Sigmoid colon (tissue), 7 donors: ENCODE results near the gene AP3B2. TPM values are rescaled to one million over a fixed set of nuclear protein-coding genes. Genes with fewer than 3 reads are reported as not detected.

Source experiments
- DNase-seq: peaks from one replicate; pipeline ENCODE4 v3.0.0-alpha.2; 2019
- H3K27ac ChIP-seq, 4 donors: fragments of 200-600 bp; sonication (generic); one replicate each; pipeline ENCODE4 v1.5.1; 2016 to 2019; ENCODE audit warnings: mild to moderate bottlenecking in 1 of 4
- H3K27me3 ChIP-seq, 3 donors: fragments of 200-600 bp; sonication (generic); one replicate each; pipeline ENCODE4 v1.5.1; 2019; ENCODE audit warnings: mild to moderate bottlenecking in 1 of 3
- H3K36me3 ChIP-seq, 4 donors: fragments of 200-600 bp; sonication (generic); one replicate each; pipeline ENCODE4 v1.5.1; 2016 to 2019
- H3K4me1 ChIP-seq, 4 donors: fragments of 200-600 bp; sonication (generic); one replicate each; pipeline ENCODE4 v1.5.1; 2017 to 2019
- H3K4me3 ChIP-seq, 4 donors: fragments of 200-600 bp; sonication (generic); one replicate each; pipeline ENCODE4 v1.5.1; 2017 to 2019; ENCODE audit warnings: mild to moderate bottlenecking in 2 of 4, moderate library complexity in 1 of 4
- H3K9me3 ChIP-seq, 4 donors: fragments of 200-600 bp in 3 of 4; sonication (generic) in 3 of 4; one replicate each; pipeline versions ENCODE4 v1.5.1 to v1.6.1; 2013 to 2019
- EP300 ChIP-seq, 4 donors: sonication (generic); formaldehyde crosslinking; IDR thresholded peaks; one replicate each; pipeline ENCODE4 v1.6.1; 2017; ENCODE audit warnings: antibody characterized with exemption in 4 of 4
- POLR2A ChIP-seq, 2 donors: fragments of 450-650 bp; IDR thresholded peaks; one replicate each; pipeline ENCODE4 v1.6.1; 2016; ENCODE audit warnings: antibody characterized with exemption in 2 of 2, mild to moderate bottlenecking in 2 of 2, moderate library complexity in 2 of 2
- POLR2AphosphoS5 ChIP-seq, 4 donors: sonication (generic); formaldehyde crosslinking; IDR thresholded peaks; one replicate each; pipeline ENCODE4 v1.6.1; 2017; ENCODE audit warnings: antibody characterized with exemption in 4 of 4
- WGBS, 2 donors: extraction: QIAGEN DNeasy Blood & Tissue Kit; methylation state at CpG; one replicate each; pipeline ENCODE4 v1.1.7; 2013; 5-methylcytosine and 5-hydroxymethylcytosine counted together
- intact Hi-C: fragments of 100-400 bp; cut with DNase I; formaldehyde crosslinking; loops from one replicate; pipeline ENCODE4 v1.15.1; 2023
- polyA plus RNA-seq, 3 donors: library from polyadenylated mRNA; stranded (reverse); fragments of 200-250 nt; gene quantifications; one replicate each; pipeline ENCODE4 v1.2.3, GENCODE V29; 2013
- total RNA-seq, 4 donors: library from RNA; depleted of rRNA; stranded (reverse); fragments of >200 nt; gene quantifications; one replicate each; pipeline ENCODE4 v1.1.0, GENCODE V29; 2016
- TF ChIP-seq, protein P1 (sequence below), 4 experiments: fragments of 450-650 bp in 3 of 4; fragments of 200-600 bp in 1 of 4; IDR thresholded peaks; one replicate each; pipeline ENCODE4 v1.5.1; 2016 to 2019; ENCODE audit warnings: antibody characterized with exemption in 4 of 4, mild to moderate bottlenecking in 3 of 4, moderate library complexity in 2 of 4
- donor health status: healthy with polysubstance abuse.
- donor health status: Bipolar disorder and iron deficiency.
- donor health status: healthy.

AP3B2 gene
- total and polyA plus RNA-seq, 7 donors = 0.60 to 9.3 (median 1.9) TPM; not detected in 1

DNA sequence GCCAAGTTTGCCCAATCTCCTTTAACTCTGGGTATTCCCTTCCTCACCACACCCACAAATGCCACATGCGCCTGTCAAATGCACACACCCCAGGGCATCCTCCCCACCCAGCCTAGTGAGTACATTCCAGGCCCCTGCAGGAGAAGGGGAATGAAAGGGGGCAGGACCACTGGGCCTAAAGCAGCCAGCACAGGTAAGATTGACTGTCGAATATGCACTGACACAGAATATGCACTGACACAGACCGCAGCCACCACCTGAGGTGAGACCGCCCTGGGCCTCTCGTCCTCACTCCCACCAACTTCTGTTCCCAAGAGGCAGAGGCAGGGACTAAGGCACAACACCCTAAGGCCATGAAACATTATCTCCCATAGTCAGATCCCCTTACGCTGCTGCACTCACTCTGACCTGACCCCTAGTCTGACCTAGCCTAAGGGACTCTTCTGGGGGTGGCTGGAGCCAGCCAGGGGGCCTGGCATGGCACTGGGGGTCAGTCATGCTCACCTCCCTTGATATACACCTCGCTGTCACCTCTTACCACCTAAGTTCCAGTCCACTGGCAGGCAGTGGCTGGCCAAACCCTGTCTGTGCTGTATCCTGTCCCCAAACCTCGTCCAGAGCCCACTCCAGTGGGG, 10.8 kb downstream of the AP3B2 start:
- intact Hi-C loops = no loop called here
- 75% methylated on average over 8 of the region's 8 CpGs for whole genome bisulfite sequencing, 2 donors
- no peaks in the 10 kb centered on the region for H3K27me3 ChIP-seq
- H3K4me3 ChIP-seq = no peak overlapping the region
- no peaks in the 10 kb centered on the region for H3K36me3 ChIP-seq
- DNase-seq = no peak
- TF ChIP-seq POLR2AphosphoS5 (IDR thresholded peaks at IDR 0.05) (no peak), POLR2A (IDR thresholded peaks at IDR 0.05) (no peak), EP300 (IDR thresholded peaks at IDR 0.05) (no peak)
- TF ChIP-seq, protein P1, sequence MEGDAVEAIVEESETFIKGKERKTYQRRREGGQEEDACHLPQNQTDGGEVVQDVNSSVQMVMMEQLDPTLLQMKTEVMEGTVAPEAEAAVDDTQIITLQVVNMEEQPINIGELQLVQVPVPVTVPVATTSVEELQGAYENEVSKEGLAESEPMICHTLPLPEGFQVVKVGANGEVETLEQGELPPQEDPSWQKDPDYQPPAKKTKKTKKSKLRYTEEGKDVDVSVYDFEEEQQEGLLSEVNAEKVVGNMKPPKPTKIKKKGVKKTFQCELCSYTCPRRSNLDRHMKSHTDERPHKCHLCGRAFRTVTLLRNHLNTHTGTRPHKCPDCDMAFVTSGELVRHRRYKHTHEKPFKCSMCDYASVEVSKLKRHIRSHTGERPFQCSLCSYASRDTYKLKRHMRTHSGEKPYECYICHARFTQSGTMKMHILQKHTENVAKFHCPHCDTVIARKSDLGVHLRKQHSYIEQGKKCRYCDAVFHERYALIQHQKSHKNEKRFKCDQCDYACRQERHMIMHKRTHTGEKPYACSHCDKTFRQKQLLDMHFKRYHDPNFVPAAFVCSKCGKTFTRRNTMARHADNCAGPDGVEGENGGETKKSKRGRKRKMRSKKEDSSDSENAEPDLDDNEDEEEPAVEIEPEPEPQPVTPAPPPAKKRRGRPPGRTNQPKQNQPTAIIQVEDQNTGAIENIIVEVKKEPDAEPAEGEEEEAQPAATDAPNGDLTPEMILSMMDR (IDR thresholded peaks at IDR 0.05) = no peak
- H3K4me1 ChIP-seq = no peaks in the 10 kb centered on the region
- H3K9me3 ChIP-seq = no peaks in the 10 kb centered on the region
- no peak overlapping the region for H3K27ac ChIP-seq

GRCh38 chr15:82697735-82698407, 11.8 kb downstream of the AP3B2 start:
- no peak for TF ChIP-seq POLR2AphosphoS5 (IDR thresholded peaks at IDR 0.05)
- no peak for TF ChIP-seq EP300 (IDR thresholded peaks at IDR 0.05)
- TF ChIP-seq POLR2A (IDR thresholded peaks at IDR 0.05) = no peak
- TF ChIP-seq, protein P1 (IDR thresholded peaks at IDR 0.05) = no peak
- DNase-seq = no peak
- Histone ChIP-seq H3K4me3 (no peak overlapping the region), H3K9me3 (no peaks in the 10 kb centered on the region), H3K27me3 (no peaks in the 10 kb centered on the region), H3K36me3 (no peaks in the 10 kb centered on the region), H3K4me1 (no peaks in the 10 kb centered on the region), H3K27ac (no peak overlapping the region)
- 86 to 87% methylated on average over 9 of the region's 9 CpGs for WGBS, 2 donors
- intact Hi-C loops = no loop called here

- no peak overlapping the region for H3K4me3 ChIP-seq
- H3K27ac ChIP-seq = no peak overlapping the region
- 93 to 94% methylated on average over 23 of the region's 23 CpGs for WGBS, 2 donors
- no peaks in the 10 kb centered on the region for H3K27me3 ChIP-seq
- no peak for TF ChIP-seq EP300 (IDR thresholded peaks at IDR 0.05)
- no peak for TF ChIP-seq POLR2AphosphoS5 (IDR thresholded peaks at IDR 0.05)
- TF ChIP-seq POLR2A (IDR thresholded peaks at IDR 0.05) = no peak
- TF ChIP-seq, protein P1 (IDR thresholded peaks at IDR 0.05) = no peak
- H3K36me3 ChIP-seq = no peaks in the 10 kb centered on the region
- no peak for DNase-seq
- intact Hi-C loops = no loop called here
- no peaks in the 10 kb centered on the region for H3K9me3 ChIP-seq
- H3K4me1 ChIP-seq = no peaks in the 10 kb centered on the region
Observed at GRCh38 chr15:82692171-82692570, 17.5 kb downstream of the AP3B2 start.

GRCh38 chr15:82689147-82689546, 20.5 kb downstream of the AP3B2 start:
- Histone ChIP-seq H3K27ac (no peak overlapping the region), H3K27me3 (no peaks in the 10 kb centered on the region), H3K4me1 (no peaks in the 10 kb centered on the region), H3K9me3 (no peaks in the 10 kb centered on the region), H3K36me3 (no peaks in the 10 kb centered on the region), H3K4me3 (no peak overlapping the region)
- peak; percentile 37 for DNase-seq
- no peak for TF ChIP-seq EP300 (IDR thresholded peaks at IDR 0.05)
- no peak for TF ChIP-seq POLR2AphosphoS5 (IDR thresholded peaks at IDR 0.05)
- 92 to 96% methylated on average over 8 of the region's 8 CpGs for WGBS, 2 donors
- intact Hi-C loops = no loop called here

DNA sequence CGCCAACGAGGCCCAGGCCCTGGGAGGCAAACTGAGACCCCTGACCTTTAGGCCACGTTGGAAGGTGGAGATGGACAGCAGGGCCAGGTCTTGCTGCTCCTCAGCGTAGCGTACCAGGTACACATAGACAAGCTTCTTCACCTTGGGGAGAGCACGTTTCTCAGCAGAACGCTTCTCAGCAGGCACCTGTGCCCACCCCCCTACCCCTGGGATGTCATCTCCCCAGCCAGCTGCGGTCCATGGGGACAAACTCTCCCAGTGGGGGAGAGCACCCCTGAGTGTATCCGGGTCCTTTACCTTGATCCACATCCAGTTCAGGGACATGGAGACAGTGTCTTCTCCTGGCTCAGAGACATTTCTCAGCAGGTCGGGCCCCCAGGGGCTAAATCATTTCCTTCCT, 21.0 kb downstream of the AP3B2 start:
- no peaks in the 10 kb centered on the region for H3K9me3 ChIP-seq
- TF ChIP-seq EP300 (IDR thresholded peaks at IDR 0.05) (no peak), POLR2A (IDR thresholded peaks at IDR 0.05) (no peak), POLR2AphosphoS5 (IDR thresholded peaks at IDR 0.05) (no peak)
- TF ChIP-seq, protein P1 (IDR thresholded peaks at IDR 0.05) = no peak
- peak; percentile 39 for DNase-seq
- no peaks in the 10 kb centered on the region for H3K4me1 ChIP-seq
- H3K27ac ChIP-seq = no peak overlapping the region
- WGBS, 2 donors = 85 to 90% methylated on average over 10 of the region's 10 CpGs
- intact Hi-C loops = no loop called here
- peaks cover 0 to 4% (median 0%) of the 10 kb centered on the region in 3 donors for H3K27me3 ChIP-seq
- no peak overlapping the region for H3K4me3 ChIP-seq
- H3K36me3 ChIP-seq = no peaks in the 10 kb centered on the region
